HepG2 (cell line): Measurements from ENCODE around the gene CAPN13. TPM values are rescaled to one million over a fixed set of nuclear protein-coding genes. Genes with fewer than 3 reads are reported as not detected.

Source experiments
- ATAC-seq: fragments of 200-7000 bp; cut with Tn5 transposase; 3 replicates; pipeline ENCODE4 v1.9.1; 2020; ENCODE audit warnings: mild to moderate bottlenecking, moderate library complexity
- BruUV-seq: library from RNA; stranded (reverse); fragments of 400-500 nt; replicated peaks from 2 replicates; lab custom pipeline; 2021; lab: Mats Ljungman, UMichigan
- CTCF ChIA-PET: fragments of 300-600 bp; formaldehyde crosslinking; extraction: SDS; loops from one replicate; lab custom pipeline; 2021; ENCODE audit warnings: low total read pairs, inconsistent platforms, low intra/inter-chr PET ratio; lab: Yijun Ruan, JAX
- POLR2A ChIA-PET: fragments of 350-600 bp; sonication (Branson Sonifier 250); formaldehyde crosslinking; loops from one replicate; lab custom pipeline; 2020; ENCODE audit warnings: antibody characterized with exemption, inconsistent platforms; lab: Yijun Ruan, JAX
- DNase-seq: peaks from one replicate; pipeline ENCODE4 v3.0.0-alpha.2; 2015; ENCODE audit warnings: low spot score
- FAIRE-seq: peaks from 3 replicates; lab custom pipeline; 2011; peaks lifted over from hg19 to GRCh38; lab: Jason Lieb, UNC
- H2AFZ ChIP-seq: one replicate; pipeline ENCODE4 v1.6.1; 2011; ENCODE audit warnings: low read length, inconsistent platforms
- H3K27ac ChIP-seq: fragments of 300-600 bp; 3 replicates; pipeline ENCODE4 v1.8.0; 2011; ENCODE audit warnings: mixed run types, mild to moderate bottlenecking, mixed read lengths, low read length, inconsistent platforms; ENCODE audit not compliant: insufficient read depth; ENCODE audit errors: extremely low read length
- H3K27me3 ChIP-seq, 2 experiments: fragments of 200-600 bp in 1 of 2; 2 replicates in 1 of 2; 3 replicates in 1 of 2; pipeline versions ENCODE4 v1.6.0 to v1.8.0; 2011; ENCODE audit warnings: low read length in 2 of 2, mild to moderate bottlenecking in 2 of 2, moderate library complexity in 2 of 2, inconsistent platforms in 1 of 2; ENCODE audit not compliant: insufficient read depth in 2 of 2, control insufficient read depth in 1 of 2
- H3K36me3 ChIP-seq, 2 experiments: fragments of 200-600 bp in 1 of 2; replicated peaks in 1 of 2; 2 replicates in 1 of 2; 3 replicates in 1 of 2; pipeline versions ENCODE4 v1.5.1 to v1.8.0; 2011; ENCODE audit warnings: low read length in 2 of 2, inconsistent platforms in 1 of 2; ENCODE audit not compliant: insufficient read depth in 2 of 2, control insufficient read depth in 1 of 2
- H3K4me1 ChIP-seq: 2 replicates; pipeline ENCODE4 v1.5.1; 2012; ENCODE audit warnings: low read length, inconsistent platforms; ENCODE audit not compliant: insufficient read depth
- H3K4me2 ChIP-seq: 2 replicates; pipeline ENCODE4 v1.6.0; 2011; ENCODE audit warnings: low read depth, low read length, inconsistent platforms
- H3K4me3 ChIP-seq, 3 experiments: fragments of 200-600 bp in 1 of 3; sonication (generic), shearing (Covaris generic) in 1 of 3; replicated peaks in 1 of 3; 2 replicates each; pipeline ENCODE4 v1.5.1; 2011 to 2016; ENCODE audit warnings: low read length in 3 of 3, inconsistent platforms in 2 of 3, low read depth in 2 of 3, mild to moderate bottlenecking in 2 of 3, control low read depth in 1 of 3, mixed read lengths in 1 of 3; ENCODE audit not compliant: insufficient read depth in 1 of 3
- H3K79me2 ChIP-seq: one replicate; pipeline ENCODE4 v1.6.1; 2011; ENCODE audit warnings: low read length, inconsistent platforms; ENCODE audit not compliant: insufficient read depth
- H3K9ac ChIP-seq: 2 replicates; pipeline ENCODE4 v1.6.0; 2011; ENCODE audit warnings: mild to moderate bottlenecking, low read depth, low read length, inconsistent platforms; ENCODE audit not compliant: insufficient read depth
- H3K9me3 ChIP-seq: 2 replicates; pipeline ENCODE4 v1.5.1; 2012; ENCODE audit warnings: mild to moderate bottlenecking, low read length
- H4K20me1 ChIP-seq: 2 replicates; pipeline ENCODE4 v1.6.0; 2011; ENCODE audit warnings: inconsistent platforms, mild to moderate bottlenecking, low read length, moderate library complexity; ENCODE audit not compliant: insufficient read depth
- HMG20A ChIP-seq: IDR thresholded peaks from 2 replicates; pipeline ENCODE4 v1.6.1; 2016; ENCODE audit warnings: borderline replicate concordance
- HOMEZ ChIP-seq: IDR thresholded peaks from 2 replicates; pipeline ENCODE4 v1.6.1; 2016; ENCODE audit warnings: low read depth
- MNT ChIP-seq: fragments of 450-650 bp; IDR thresholded peaks from 2 replicates; pipeline ENCODE4 v1.6.1; 2016
- NFE2 ChIP-seq: sonication (generic); formaldehyde crosslinking; IDR thresholded peaks from 2 replicates; pipeline ENCODE4 v1.4.0; 2020; ENCODE audit warnings: missing genetic modification reagents
- ZNF513 ChIP-seq: sonication (generic); formaldehyde crosslinking; conservative IDR thresholded peaks from 2 replicates; pipeline ENCODE4 v1.5.0; 2020; ENCODE audit warnings: missing genetic modification reagents
- WGBS: methylation state at CpG from one replicate; pipeline ENCODE4 v1.1.6; 2017; ENCODE audit warnings: low lambda C conversion rate; 5-methylcytosine and 5-hydroxymethylcytosine counted together
- in situ Hi-C: cut with HindIII; loops from 2 replicates; pipeline ENCODE4 v1.10.0; 2017; ENCODE audit warnings: low pct_unique_long_range_greater_than_20kb; ENCODE audit not compliant: extremely low pct_ligation_motif_present
- intact Hi-C: fragments of 100-400 bp; cut with micrococcal nuclease; formaldehyde crosslinking; loops from one replicate; pipeline ENCODE4 v1.10.0; 2022; ENCODE audit not compliant: unreplicated experiment
- polyA plus RNA-seq, 8 experiments: library from polyadenylated mRNA; depleted of rRNA in 3 of 8; stranded (reverse) in 7 of 8; unstranded in 1 of 8; fragments of >200 nt; fragmentation: Illumina TruSeq in 4 of 8; extraction: Trizol in 4 of 8; gene quantifications; 2 replicates each; pipeline versions ENCODE4 v1.2.1 to v1.2.3, GENCODE V29; 2011 to 2016; ENCODE audit warnings: low read depth in 4 of 8, missing spikeins in 1 of 8, mixed read lengths in 1 of 8; ENCODE audit not compliant: insufficient read depth in 1 of 8
- total RNA-seq, 5 experiments: library from RNA; depleted of rRNA; stranded (reverse); fragments of >200 nt; fragmentation: Illumina TruSeq; extraction: Trizol; gene quantifications; 2 replicates each; pipeline ENCODE4 v1.2.3, GENCODE V29; 2016; ENCODE audit warnings: low read depth in 1 of 5

The CAPN13 gene
- total and polyA plus RNA-seq, 2 of the 13 experiments (the other 11 are each of a cell fraction or from before 2014, with no cell fraction given), result not detected

DNA sequence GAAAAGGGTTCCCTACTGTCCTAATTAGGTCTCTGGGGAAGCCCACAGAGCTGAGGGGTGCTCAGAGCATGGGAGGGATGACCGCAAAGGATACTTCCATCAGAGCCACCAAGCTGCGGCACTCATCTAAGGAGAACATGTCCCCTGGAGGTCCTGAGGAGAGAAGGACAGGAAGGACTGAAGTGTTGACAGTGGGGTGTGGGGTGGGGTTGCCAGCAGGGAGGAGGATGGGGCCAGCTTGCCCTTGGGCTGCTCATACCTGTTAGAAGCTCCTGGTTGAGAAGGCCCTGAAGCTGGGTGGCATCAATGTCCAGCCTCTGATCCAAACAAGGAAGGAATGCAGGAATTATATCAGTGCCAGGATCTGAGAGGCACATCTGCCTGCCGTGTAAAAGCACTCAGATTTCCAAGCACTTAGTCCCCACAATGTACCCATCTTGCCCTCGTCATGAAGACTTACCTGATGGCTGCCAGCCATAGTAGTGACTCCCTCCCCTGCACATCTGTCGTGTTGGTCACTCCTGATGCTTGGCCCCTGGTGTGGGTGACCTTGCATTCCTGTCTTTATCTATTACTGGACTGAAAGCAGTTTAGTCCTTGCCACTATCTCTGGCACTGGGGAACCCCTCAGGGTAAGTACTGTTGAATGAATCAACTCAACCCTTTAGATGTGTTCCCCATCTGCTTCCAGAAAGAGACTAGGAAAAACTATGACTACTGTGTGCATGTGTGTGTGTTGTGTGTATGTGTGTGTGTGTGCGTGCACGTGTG is 68.9 kb downstream of the CAPN13 start:
- Histone ChIP-seq H3K4me1 (no peaks in the 10 kb centered on the region), H3K36me3 (no peaks in the 10 kb centered on the region), H3K9ac (no peak overlapping the region), H4K20me1 (no peaks in the 10 kb centered on the region), H2AFZ (no peak overlapping the region), H3K4me3 (no peak overlapping the region), H3K79me2 (no peaks in the 10 kb centered on the region), H3K27me3 (peaks cover 3 to 60% of the 10 kb centered on the region in 2 experiments), H3K4me2 (no peak overlapping the region), H3K27ac (no peak overlapping the region), H3K9me3 (no peaks in the 10 kb centered on the region)
- no TSS peak for BruUV-seq
- no peak for ATAC-seq
- intact Hi-C loops, result no loop called here
- TF ChIP-seq NFE2 (CRISPR knock-in tag), result no peak
- TF ChIP-seq HOMEZ (CRISPR knock-in tag), result no peak
- no peak for TF ChIP-seq HMG20A (CRISPR knock-in tag)
- TF ChIP-seq MNT, result peak; percentile 20; the same call in 1 of the 2 replicates
- POLR2A ChIA-PET, result no interaction called here
- no peak for FAIRE-seq
- WGBS, result 35% methylated on average over 6 of the region's 7 CpGs
- CTCF ChIA-PET, result no interaction called here
- DNase-seq, result no peak
- in situ Hi-C loops, result no loop called here

DNA sequence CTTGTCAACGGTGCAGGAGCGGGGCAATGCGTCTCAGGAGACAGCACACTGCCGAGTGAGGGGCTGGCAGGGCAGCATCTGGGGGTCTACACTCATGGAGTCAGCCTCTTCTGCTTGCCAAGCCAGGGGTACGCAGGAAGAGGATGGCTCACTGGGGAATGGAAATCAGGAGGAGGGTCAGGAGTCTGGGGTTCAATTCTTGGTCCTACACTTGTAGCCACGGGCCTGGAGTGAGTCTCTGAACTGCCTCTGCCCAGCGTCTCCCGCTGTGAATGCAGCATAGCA is 70.0 kb downstream of the CAPN13 start:
- H3K36me3 ChIP-seq, result no peaks in the 10 kb centered on the region
- BruUV-seq, result no TSS peak
- H3K4me3 ChIP-seq, result no peak overlapping the region
- ChIA-PET CTCF (no interaction called here), POLR2A (no interaction called here)
- intact Hi-C loops (no loop called here), in situ Hi-C loops (no loop called here)
- no peaks in the 10 kb centered on the region for H4K20me1 ChIP-seq
- H3K4me2 ChIP-seq, result no peak overlapping the region
- 5% methylated on average over 8 of the region's 8 CpGs for WGBS
- no peak overlapping the region for H2AFZ ChIP-seq
- H3K9me3 ChIP-seq, result no peaks in the 10 kb centered on the region
- DNase-seq (no peak), ATAC-seq (no peak), FAIRE-seq (no peak)
- H3K9ac ChIP-seq, result no peak overlapping the region
- no peak overlapping the region for H3K27ac ChIP-seq
- peaks cover 3 to 50% of the 10 kb centered on the region in 2 experiments for H3K27me3 ChIP-seq
- H3K79me2 ChIP-seq, result no peaks in the 10 kb centered on the region
- H3K4me1 ChIP-seq, result no peaks in the 10 kb centered on the region
- TF ChIP-seq ZNF513 (CRISPR knock-in tag), result no peak
